ENCODE measurements around the gene PI16.

Gene PI16

GRCh38 chr6:36954262-36954931 is at the start of gene PI16:
PI16 (plus strand) TSS chr6:36954738; CDS start chr6:36954761, 23 bp downstream.
- FAIRE-seq: no peak

GRCh38 chr6:36904851-36905393 is 49.6 kb upstream of the PI16 start:
- no peak for FAIRE-seq

GRCh38 chr6:36906539-36907325 is 47.8 kb upstream of the PI16 start:
- no peak for FAIRE-seq

- FAIRE-seq: no peak
Measured at GRCh38 chr6:36907781-36908180, 46.8 kb upstream of the PI16 start.

GRCh38 chr6:36908747-36909146 is 45.8 kb upstream of the PI16 start:
- FAIRE-seq: no peak

- no peak for FAIRE-seq
Measured at GRCh38 chr6:36912030-36912454, 42.5 kb upstream of the PI16 start.

- no peak for FAIRE-seq
Measured at GRCh38 chr6:36912586-36912985, 42.0 kb upstream of the PI16 start.

- FAIRE-seq: no peak
Measured at GRCh38 chr6:36913082-36913481, 41.5 kb upstream of the PI16 start.

- no peak for FAIRE-seq
Measured at GRCh38 chr6:36914227-36914794, 40.2 kb upstream of the PI16 start.

GRCh38 chr6:36915599-36915998 is 38.9 kb upstream of the PI16 start:
- FAIRE-seq: no peak

GRCh38 chr6:36916126-36916525 is 38.4 kb upstream of the PI16 start:
- FAIRE-seq: no peak

- no peak for FAIRE-seq
Measured at GRCh38 chr6:36917541-36918193, 36.9 kb upstream of the PI16 start.

GRCh38 chr6:36920049-36920448 is 34.5 kb upstream of the PI16 start:
- no peak for FAIRE-seq

- FAIRE-seq: no peak
Measured at GRCh38 chr6:36920546-36920945, 34.0 kb upstream of the PI16 start.

GRCh38 chr6:36924131-36924530 is 30.4 kb upstream of the PI16 start:
- no peak for FAIRE-seq

GRCh38 chr6:36924778-36925374 is 29.7 kb upstream of the PI16 start:
- FAIRE-seq: no peak

- FAIRE-seq: no peak
Measured at GRCh38 chr6:36925809-36926208, 28.7 kb upstream of the PI16 start.

- FAIRE-seq: no peak
Measured at GRCh38 chr6:36926708-36927513, 27.6 kb upstream of the PI16 start.

GRCh38 chr6:36927691-36928546 is 26.6 kb upstream of the PI16 start:
- FAIRE-seq: no peak

- no peak for FAIRE-seq
Measured at GRCh38 chr6:36928547-36928918, 26.0 kb upstream of the PI16 start.

GRCh38 chr6:36929152-36929551 is 25.4 kb upstream of the PI16 start:
- FAIRE-seq: no peak

Data from TTC549 (cell line).